Measurements from ENCODE around the gene RPRM.
A peak's percentile ranks its signal among the peaks of the same experiment; 100 is the strongest.
"Not testable (repeated sequence)": the region's sequence is repeated elsewhere in the genome, so short reads cannot be mapped to it uniquely, and the experiment has no call there.

RPRM gene

DNA sequence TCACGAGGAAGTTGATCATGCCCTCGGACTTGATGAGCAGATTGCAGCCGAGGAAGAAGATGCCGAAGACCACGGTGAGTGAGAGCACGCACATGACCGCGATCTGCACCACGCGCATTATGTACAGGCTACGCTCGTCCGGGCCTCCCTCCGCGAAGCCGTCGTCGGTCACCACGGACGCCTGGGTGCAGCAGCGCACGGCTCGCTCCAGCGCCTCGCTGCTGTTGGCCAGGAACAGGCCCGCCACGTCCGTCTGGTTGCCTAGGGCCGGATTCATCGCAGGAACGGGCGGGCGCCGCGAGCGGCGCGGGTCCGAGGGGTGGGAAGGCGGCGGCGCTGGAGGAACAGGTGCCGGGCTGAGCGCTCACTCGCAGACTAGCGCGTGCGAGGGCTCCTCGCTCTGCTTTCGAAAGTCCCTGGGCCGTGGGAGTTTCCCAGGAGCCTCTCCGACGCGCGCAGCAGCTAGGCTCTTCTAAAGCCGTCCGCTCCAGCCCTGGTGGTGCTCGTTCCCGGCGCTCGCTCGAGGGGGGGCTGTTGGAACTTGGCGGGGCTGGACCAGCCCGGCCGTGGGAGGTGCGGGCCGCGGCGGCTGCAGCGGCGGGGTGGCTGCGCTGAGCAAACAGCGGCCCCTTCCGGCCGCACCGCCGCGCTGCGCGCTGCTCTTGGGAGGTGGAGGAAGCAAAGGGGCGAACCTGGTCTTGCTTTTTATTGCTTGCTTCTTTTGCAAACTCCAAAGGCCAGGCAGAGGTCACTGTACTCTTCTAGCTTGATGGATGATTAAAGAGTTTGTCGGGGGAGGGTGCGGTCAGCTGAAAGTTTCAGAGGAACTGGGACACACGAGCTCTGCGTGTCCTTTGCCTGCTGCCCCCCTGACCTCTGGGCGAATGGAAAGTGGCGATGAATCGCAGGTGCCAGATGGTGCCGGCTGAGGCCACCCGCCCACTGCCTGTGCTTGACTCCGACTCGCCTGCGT, at the start of gene RPRM:
RPRM (minus strand) TSS at position 474 of the 973 bp plus-strand sequence; CDS start at position 277, 197 bp downstream.
- peak within 1 kb of the TSS; percentile 51 for H3K4me3 ChIP-seq (ENCODE audit: low read depth, low read length)
- TF ChIP-seq, protein P1, sequence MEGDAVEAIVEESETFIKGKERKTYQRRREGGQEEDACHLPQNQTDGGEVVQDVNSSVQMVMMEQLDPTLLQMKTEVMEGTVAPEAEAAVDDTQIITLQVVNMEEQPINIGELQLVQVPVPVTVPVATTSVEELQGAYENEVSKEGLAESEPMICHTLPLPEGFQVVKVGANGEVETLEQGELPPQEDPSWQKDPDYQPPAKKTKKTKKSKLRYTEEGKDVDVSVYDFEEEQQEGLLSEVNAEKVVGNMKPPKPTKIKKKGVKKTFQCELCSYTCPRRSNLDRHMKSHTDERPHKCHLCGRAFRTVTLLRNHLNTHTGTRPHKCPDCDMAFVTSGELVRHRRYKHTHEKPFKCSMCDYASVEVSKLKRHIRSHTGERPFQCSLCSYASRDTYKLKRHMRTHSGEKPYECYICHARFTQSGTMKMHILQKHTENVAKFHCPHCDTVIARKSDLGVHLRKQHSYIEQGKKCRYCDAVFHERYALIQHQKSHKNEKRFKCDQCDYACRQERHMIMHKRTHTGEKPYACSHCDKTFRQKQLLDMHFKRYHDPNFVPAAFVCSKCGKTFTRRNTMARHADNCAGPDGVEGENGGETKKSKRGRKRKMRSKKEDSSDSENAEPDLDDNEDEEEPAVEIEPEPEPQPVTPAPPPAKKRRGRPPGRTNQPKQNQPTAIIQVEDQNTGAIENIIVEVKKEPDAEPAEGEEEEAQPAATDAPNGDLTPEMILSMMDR (IDR thresholded peaks at IDR 0.05; ENCODE audit: low read depth, low read length), result peak; percentile 70

GRCh38 chr2:153519257-153519875, 40.8 kb upstream of the RPRM start:
- no peak overlapping the region for H3K4me3 ChIP-seq (ENCODE audit: low read depth, low read length)
- TF ChIP-seq, protein P1 (IDR thresholded peaks at IDR 0.05; ENCODE audit: low read depth, low read length), result peak; percentile 30; the same call in 1 of the 2 replicates

DNA sequence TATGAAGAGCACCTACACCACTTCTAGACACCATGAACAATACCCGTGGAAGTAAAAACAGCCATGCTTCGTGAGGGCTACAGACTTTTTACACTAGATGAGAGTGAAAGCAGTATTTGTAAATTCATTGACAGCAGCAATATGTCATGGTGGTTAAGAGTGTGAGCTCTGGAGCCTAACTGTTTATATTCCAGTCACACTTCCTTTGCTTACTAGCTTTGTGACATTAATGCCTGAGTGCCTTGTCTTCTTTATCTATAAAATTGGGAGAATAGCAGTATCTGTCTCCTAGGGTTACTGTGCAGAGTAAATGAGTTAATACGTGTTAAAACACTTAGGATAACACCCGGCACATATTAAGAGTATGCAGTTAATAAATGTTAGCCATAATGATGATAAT, 33.8 kb upstream of the RPRM start:
- TF ChIP-seq, protein P1 (IDR thresholded peaks at IDR 0.05; ENCODE audit: low read depth, low read length), result no peak

GRCh38 chr2:153510996-153511395, 32.4 kb upstream of the RPRM start:
- TF ChIP-seq, protein P1 (IDR thresholded peaks at IDR 0.05; ENCODE audit: low read depth, low read length), result no peak
- no peak overlapping the region for H3K4me3 ChIP-seq (ENCODE audit: low read depth, low read length)

More for the DNA sequence above, 33.8 kb upstream of the RPRM start:
- no peak overlapping the region for H3K4me3 ChIP-seq (ENCODE audit: low read depth, low read length)

GRCh38 chr2:153509133-153509532, 30.6 kb upstream of the RPRM start:
- H3K4me3 ChIP-seq (ENCODE audit: low read depth, low read length), result no peak overlapping the region
- TF ChIP-seq, protein P1 (IDR thresholded peaks at IDR 0.05; ENCODE audit: low read depth, low read length), result no peak

GRCh38 chr2:153506499-153506898, 27.9 kb upstream of the RPRM start:
- H3K4me3 ChIP-seq (ENCODE audit: low read depth, low read length), result not testable (repeated sequence)

- TF ChIP-seq, protein P1 (IDR thresholded peaks at IDR 0.05; ENCODE audit: low read depth, low read length), result no peak
- no peak overlapping the region for H3K4me3 ChIP-seq (ENCODE audit: low read depth, low read length)
Observed at GRCh38 chr2:153499439-153499838, 20.9 kb upstream of the RPRM start.
